ENCODE measurements around the gene VTI1A. TPM values are rescaled to one million over a fixed set of nuclear protein-coding genes. Genes with fewer than 3 reads are reported as not detected.
A peak's percentile ranks its signal among the peaks of the same experiment; 100 is the strongest.

The VTI1A gene
- total and polyA plus RNA-seq, 2 of the 8 experiments (the other 6 are each of a cell fraction or from before 2014, with no cell fraction given): 6.0 to 20.0 TPM

- no peaks in the 10 kb centered on the region for H3K9me3 ChIP-seq (ENCODE audit: insufficient read depth in 2 of 2, low read depth in 1 of 2, low read length in 1 of 2)
- 44% methylated on average over 4 of the region's 4 CpGs; no CpG with 5 or more reads in 1 of the 2 experiments for WGBS, 2 experiments (ENCODE audit: extremely low coverage in 1 of 2, insufficient coverage in 1 of 2, insufficient read length in 1 of 2, insufficient replicate concordance in 2 of 2, low coverage in 1 of 2, low lambda C conversion rate in 2 of 2, missing lambda C conversion rate in 1 of 2)
- H3K4me1 ChIP-seq (replicated peaks in 1 of 4; ENCODE audit: control insufficient read depth in 3 of 4, insufficient read depth in 4 of 4, low read length in 3 of 4): peaks cover 0 to 4% (median under 1%) of the 10 kb centered on the region in 4 experiments; a peak in 1 of 7 replicates
- no peaks in the 10 kb centered on the region for H3K79me1 ChIP-seq (ENCODE audit: low read depth, low read length)
- CTCF ChIA-PET (ENCODE audit: partially characterized antibody): interaction anchor here (0.6 to 3.7 kb wide), 45 partner anchors 8 to 1172 kb away, joined by 3 to 26 read pairs (median 4); partner anchors contain the start of genes VTI1A and ZDHHC6
- no peak overlapping the region for H2BK20ac ChIP-seq (ENCODE audit: low read length)
- no peak overlapping the region for H3K56ac ChIP-seq (replicated peaks; ENCODE audit: insufficient read length, low read depth, low read length)
- H4K5ac ChIP-seq (ENCODE audit: insufficient read length, low read depth, low read length): no peak overlapping the region
- no peak overlapping the region for H3K9ac ChIP-seq (replicated peaks in 1 of 4; ENCODE audit: extremely low read depth in 1 of 4, low read depth in 3 of 4, low read length in 3 of 4)
- no peak overlapping the region for H2BK5ac ChIP-seq (ENCODE audit: low read depth, low read length)
- H3K79me2 ChIP-seq (ENCODE audit: control insufficient read depth in 1 of 2, insufficient read depth in 2 of 2, low read length in 2 of 2): no peaks in the 10 kb centered on the region
- no peak overlapping the region for H2BK12ac ChIP-seq (ENCODE audit: low read depth, low read length)
- POLR2A ChIA-PET (ENCODE audit: partially characterized antibody): interaction anchor here (0.6 kb wide), 1 partner anchor 67 kb away, joined by 3 read pairs; no protein-coding TSS in a partner anchor
- H3K23me2 ChIP-seq (ENCODE audit: low read depth, low read length): no peaks in the 10 kb centered on the region
- no peak overlapping the region for H2BK120ac ChIP-seq (replicated peaks; ENCODE audit: low read depth, low read length)
- no peak overlapping the region for H2AK5ac ChIP-seq (ENCODE audit: low read depth, low read length)
- no peaks in the 10 kb centered on the region for H3K27me3 ChIP-seq (replicated peaks in 1 of 4; ENCODE audit: control insufficient read depth in 3 of 4, extremely low read depth in 1 of 4, insufficient read depth in 3 of 4, low read length in 3 of 4)
- no peak overlapping the region for H2BK15ac ChIP-seq (ENCODE audit: low read length)
- no peak overlapping the region for H4K91ac ChIP-seq (replicated peaks; ENCODE audit: insufficient read length, low read length)
- no peak overlapping the region for H4K8ac ChIP-seq (ENCODE audit: extremely low read depth, insufficient read depth, low read length)
- DNase-seq (ENCODE audit: low read depth in 1 of 2, low spot score in 2 of 2): peak in 1 of 2 experiments; percentile 55
- no peak overlapping the region for H3K4me2 ChIP-seq (ENCODE audit: insufficient read depth in 1 of 2, low read depth in 2 of 2, low read length in 2 of 2)
- H3K27ac ChIP-seq (ENCODE audit: low read depth, low read length): no peak overlapping the region
- no peak overlapping the region for H3K14ac ChIP-seq (ENCODE audit: insufficient read length)
- no peak overlapping the region for H3K4ac ChIP-seq (replicated peaks; ENCODE audit: insufficient read length, low read depth, low read length)
- no peak overlapping the region for H3K4me3 ChIP-seq (ENCODE audit: extremely low read depth in 1 of 4, insufficient read depth in 2 of 4, low read depth in 3 of 4, low read length in 4 of 4)
- peak; percentile 69 for FAIRE-seq
- H2AFZ ChIP-seq (ENCODE audit: low read length): no peak overlapping the region
- H3K18ac ChIP-seq (ENCODE audit: extremely low read depth, low read length): no peak overlapping the region
- no peak overlapping the region for H3K23ac ChIP-seq (ENCODE audit: insufficient read length)
- no peaks in the 10 kb centered on the region for H4K20me1 ChIP-seq (replicated peaks in 1 of 2; ENCODE audit: control insufficient read depth in 1 of 2, insufficient read depth in 2 of 2, low read length in 2 of 2)
- no peaks in the 10 kb centered on the region; a peak in 1 of 8 replicates for H3K36me3 ChIP-seq (ENCODE audit: control insufficient read depth in 2 of 4, insufficient read depth in 4 of 4, low read length in 3 of 4)
- TF ChIP-seq SP4 (IDR thresholded peaks at IDR 0.05; ENCODE audit: low read length): no peak
- TF ChIP-seq TAF1 (IDR thresholded peaks at IDR 0.05; ENCODE audit: low read depth, low read length): no peak
- peak; percentile 69 to 76 for TF ChIP-seq RAD21 (IDR thresholded peaks at IDR 0.05 in 1 of 2, conservative IDR thresholded peaks at IDR 0.05 in 1 of 2; ENCODE audit: low read depth in 2 of 2, low read length in 2 of 2)
- no peak for TF ChIP-seq CHD2 (IDR thresholded peaks at IDR 0.05; ENCODE audit: low read length)
- no peak for TF ChIP-seq KDM4A (IDR thresholded peaks at IDR 0.05; ENCODE audit: low read depth, low read length, severe bottlenecking)
- TF ChIP-seq, protein P1, sequence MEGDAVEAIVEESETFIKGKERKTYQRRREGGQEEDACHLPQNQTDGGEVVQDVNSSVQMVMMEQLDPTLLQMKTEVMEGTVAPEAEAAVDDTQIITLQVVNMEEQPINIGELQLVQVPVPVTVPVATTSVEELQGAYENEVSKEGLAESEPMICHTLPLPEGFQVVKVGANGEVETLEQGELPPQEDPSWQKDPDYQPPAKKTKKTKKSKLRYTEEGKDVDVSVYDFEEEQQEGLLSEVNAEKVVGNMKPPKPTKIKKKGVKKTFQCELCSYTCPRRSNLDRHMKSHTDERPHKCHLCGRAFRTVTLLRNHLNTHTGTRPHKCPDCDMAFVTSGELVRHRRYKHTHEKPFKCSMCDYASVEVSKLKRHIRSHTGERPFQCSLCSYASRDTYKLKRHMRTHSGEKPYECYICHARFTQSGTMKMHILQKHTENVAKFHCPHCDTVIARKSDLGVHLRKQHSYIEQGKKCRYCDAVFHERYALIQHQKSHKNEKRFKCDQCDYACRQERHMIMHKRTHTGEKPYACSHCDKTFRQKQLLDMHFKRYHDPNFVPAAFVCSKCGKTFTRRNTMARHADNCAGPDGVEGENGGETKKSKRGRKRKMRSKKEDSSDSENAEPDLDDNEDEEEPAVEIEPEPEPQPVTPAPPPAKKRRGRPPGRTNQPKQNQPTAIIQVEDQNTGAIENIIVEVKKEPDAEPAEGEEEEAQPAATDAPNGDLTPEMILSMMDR (IDR thresholded peaks at IDR 0.05; ENCODE audit: control extremely low read depth in 1 of 3, insufficient read depth in 1 of 3, low read depth in 1 of 3, low read length in 3 of 3): peak in 2 of 3 experiments; percentile 14 to 70; a peak in 2 of 4 replicates
- no peak for TF ChIP-seq GTF2F1 (IDR thresholded peaks at IDR 0.05; ENCODE audit: borderline replicate concordance, low read depth, low read length)
Measured at GRCh38 chr10:112471878-112472487, 25.0 kb downstream of the VTI1A start.
